ENCODE data around the gene PHF20.
"Not testable (repeated sequence)": the region's sequence is repeated elsewhere in the genome, so short reads cannot be mapped to it uniquely, and the experiment has no call there.

- TF ChIP-seq SRF (IDR thresholded peaks at IDR 0.05; ENCODE audit: low read depth, low read length); POLR2A (IDR thresholded peaks at IDR 0.05; ENCODE audit: control extremely low read depth in 1 of 2, low read depth in 2 of 2, low read length in 2 of 2); EZH2 (IDR thresholded peaks at IDR 0.05; ENCODE audit: low read depth, low read length, severe bottlenecking); CHD1 (IDR thresholded peaks at IDR 0.05; ENCODE audit: low read depth, low read length); MAX (IDR thresholded peaks at IDR 0.05); SIRT6 (IDR thresholded peaks at IDR 0.05; ENCODE audit: low read length); USF2 (IDR thresholded peaks at IDR 0.05; ENCODE audit: low read length); HDAC6 (IDR thresholded peaks at IDR 0.05; ENCODE audit: low read depth, low read length); CTCF (IDR thresholded peaks at IDR 0.05; ENCODE audit: control extremely low read depth in 1 of 3, insufficient read depth in 1 of 3, low read depth in 1 of 3, low read length in 3 of 3); SP4 (IDR thresholded peaks at IDR 0.05; ENCODE audit: low read length); KDM5A (IDR thresholded peaks at IDR 0.05; ENCODE audit: low read length); EP300 (IDR thresholded peaks at IDR 0.05; ENCODE audit: borderline replicate concordance in 1 of 2, low read depth in 2 of 2, low read length in 2 of 2): not testable (repeated sequence)
These were observed 48.6 kb upstream of the PHF20 start for GRCh38 chr20:35723275-35723639.
